CD4-positive, alpha-beta T cell (primary cell): Measurements from ENCODE around the gene PHRF1. TPM values are rescaled to one million over a fixed set of nuclear protein-coding genes. Genes with fewer than 3 reads are reported as not detected.

ENCODE experiments used
- ATAC-seq: fragments of 200-7000 bp; cut with Tn5 transposase; one replicate; pipeline ENCODE4 v1.10.0; 2022; ENCODE audit warnings: mild to moderate bottlenecking; ENCODE audit not compliant: poor library complexity
- CTCF ChIA-PET: fragments of 350-600 bp; sonication (Branson Sonifier 250); formaldehyde crosslinking; loops from one replicate; lab custom pipeline; 2021; ENCODE audit warnings: antibody characterized with exemption, inconsistent platforms; lab: Charles Lee
- POLR2A ChIA-PET: fragments of 350-600 bp; sonication (Branson Sonifier 250); formaldehyde crosslinking; loops from one replicate; lab custom pipeline; 2021; ENCODE audit warnings: antibody characterized with exemption, inconsistent platforms; lab: Charles Lee
- DNase-seq, 14 experiments: peaks; one replicate each; pipeline ENCODE4 v3.0.0-alpha.2; 2013 to 2020; ENCODE audit warnings: mixed read lengths in 2 of 14
- H3K27ac ChIP-seq, 2 donors: one replicate each; pipeline versions ENCODE4 v1.5.1 to v1.7.0; 2013; ENCODE audit warnings: low read length in 2 of 2, low read depth in 1 of 2, mild to moderate bottlenecking in 1 of 2
- H3K27me3 ChIP-seq, 2 experiments: 1 replicate in 1 of 2; 2 replicates in 1 of 2; pipeline versions ENCODE4 v1.6.1 to v1.7.0; 2013; ENCODE audit warnings: low read length in 2 of 2, control low read depth in 1 of 2, mild to moderate bottlenecking in 1 of 2, moderate library complexity in 1 of 2; ENCODE audit not compliant: insufficient read depth in 2 of 2, control insufficient read depth in 1 of 2
- H3K36me3 ChIP-seq: one replicate; pipeline ENCODE4 v1.6.1; 2013; ENCODE audit warnings: low read length, control low read depth; ENCODE audit not compliant: insufficient read depth
- H3K4me1 ChIP-seq: one replicate; pipeline ENCODE4 v1.6.1; 2013; ENCODE audit warnings: low read length, control low read depth; ENCODE audit not compliant: insufficient read depth
- H3K4me3 ChIP-seq: one replicate; pipeline ENCODE4 v1.5.1; 2013; ENCODE audit warnings: mild to moderate bottlenecking, low read length, moderate library complexity
- H3K9me3 ChIP-seq, 2 experiments: 1 replicate in 1 of 2; 2 replicates in 1 of 2; pipeline versions ENCODE4 v1.6.1 to v1.7.0; 2013; ENCODE audit warnings: low read length in 2 of 2, mild to moderate bottlenecking in 2 of 2, control low read depth in 1 of 2, moderate library complexity in 1 of 2; ENCODE audit not compliant: control insufficient read depth in 1 of 2, insufficient read depth in 1 of 2
- H3K27ac Mint-ChIP-seq: one replicate; pipeline ENCODE4 v1.8.0; 2020; ENCODE audit warnings: mixed read lengths
- H3K27me3 Mint-ChIP-seq: one replicate; pipeline ENCODE4 v1.8.0; 2021; ENCODE audit warnings: mixed read lengths
- H3K36me3 Mint-ChIP-seq: one replicate; pipeline ENCODE4 v1.8.0; 2021; ENCODE audit warnings: low read depth, mixed read lengths
- H3K4me1 Mint-ChIP-seq: one replicate; pipeline ENCODE4 v1.8.0; 2021; ENCODE audit warnings: low read depth, mixed read lengths
- H3K4me3 Mint-ChIP-seq: one replicate; pipeline ENCODE4 v1.8.0; 2020; ENCODE audit warnings: mild to moderate bottlenecking, mixed read lengths
- H3K9me3 Mint-ChIP-seq: one replicate; pipeline ENCODE4 v1.8.0; 2020; ENCODE audit warnings: mixed read lengths
- CTCF ChIP-seq: fragments of 200-600 bp; IDR thresholded peaks from one replicate; pipeline ENCODE4 v1.8.0; 2022; ENCODE audit warnings: antibody characterized with exemption, mild to moderate bottlenecking
- intact Hi-C, 2 experiments: fragments of 100-400 bp; cut with DNase I in 1 of 2; cut with micrococcal nuclease in 1 of 2; formaldehyde crosslinking; loops; one replicate each; pipeline versions ENCODE4 v1.15.1 to v1.9.0; 2023 to 2025; cut with DNase I, micrococcal nuclease
- total RNA-seq, 174 experiments: library from RNA in 2 of 174; stranded (reverse) in 2 of 174; gene quantifications; one replicate each; pipeline ENCODE4 v1.2.3 and lab custom pipeline; 2021 to 2026

PHRF1 gene
- total RNA-seq, 2 experiments from 2014 or later, result 37.1 to 37.6 TPM

- ChIA-PET POLR2A (interaction anchor here (1.5 to 2.1 kb wide), 5 partner anchors 9 to 370 kb away, joined by 4 to 25 read pairs (median 7); partner anchors contain the start of genes BET1L, RIC8A and TALDO1), CTCF (interaction anchor here (1.6 kb wide), 1 partner anchor 39 kb away, joined by 4 read pairs; the partner anchor contains the start of gene IRF7)
- DNase-seq (peak in 3 of 14 experiments; percentile 18 to 59 (median 36)), ATAC-seq (no peak)
- Histone ChIP-seq H3K9me3 (no peaks in the 10 kb centered on the region), H3K4me1 (peaks cover 62% of the 10 kb centered on the region), H3K27me3 (no peaks in the 10 kb centered on the region), H3K27ac (peak overlapping the region in 1 of 2 donors; percentile 64), H3K4me3 (peak overlapping the region; percentile 76), H3K36me3 (peaks cover 12% of the 10 kb centered on the region)
- peak overlapping the region; percentile 94 for H3K4me3 Mint-ChIP-seq
- intact Hi-C loops, result loop anchor here in 1 of 2 experiments (1.0 to 5.0 kb wide), 2 partner anchors 38 to 170 kb away; partner anchors contain the start of gene IRF7
- peak overlapping the region; percentile 87 for H3K27ac Mint-ChIP-seq
- H3K27me3 Mint-ChIP-seq, result peaks cover 4% of the 10 kb centered on the region
- no peak for TF ChIP-seq CTCF
- peaks cover 50% of the 10 kb centered on the region for H3K4me1 Mint-ChIP-seq
- H3K36me3 Mint-ChIP-seq, result peaks cover 22% of the 10 kb centered on the region
- no peaks in the 10 kb centered on the region for H3K9me3 Mint-ChIP-seq
Observed at GRCh38 chr11:576811-577610, 741 bp downstream of the PHRF1 start.

GRCh38 chr11:577611-577894 is 1.3 kb downstream of the PHRF1 start:
- Histone ChIP-seq H3K9me3 (no peaks in the 10 kb centered on the region), H3K36me3 (peaks cover 16% of the 10 kb centered on the region), H3K4me3 (peak overlapping the region; percentile 76), H3K27ac (no peak overlapping the region), H3K27me3 (no peaks in the 10 kb centered on the region), H3K4me1 (peaks cover 62% of the 10 kb centered on the region)
- Mint-ChIP-seq H3K4me1 (peaks cover 50% of the 10 kb centered on the region), H3K27ac (peak overlapping the region; percentile 87), H3K9me3 (no peaks in the 10 kb centered on the region), H3K27me3 (peaks cover 4% of the 10 kb centered on the region), H3K36me3 (peaks cover 26% of the 10 kb centered on the region), H3K4me3 (peak overlapping the region; percentile 94)
- intact Hi-C loops, result loop anchor here in 1 of 2 experiments (5.0 kb wide), 1 partner anchor 170 kb away; no protein-coding TSS in a partner anchor
- no peak for ATAC-seq
- DNase-seq, result peak in 1 of 14 experiments; percentile 19
- ChIA-PET POLR2A (interaction anchor here (0.6 to 2.0 kb wide), 4 partner anchors 9 to 370 kb away, joined by 3 to 7 read pairs (median 4); partner anchors contain the start of genes BET1L and RIC8A), CTCF (interaction anchor here (1.4 to 1.6 kb wide), 2 partner anchors 12 to 38 kb away, joined by 3 to 4 read pairs; partner anchors contain the start of gene IRF7)
- no peak for TF ChIP-seq CTCF

GRCh38 chr11:578276-579035 is 2.2 kb downstream of the PHRF1 start:
- Mint-ChIP-seq H3K9me3 (no peaks in the 10 kb centered on the region), H3K27ac (peak overlapping the region; percentile 87), H3K36me3 (peaks cover 27% of the 10 kb centered on the region), H3K4me3 (peak overlapping the region; percentile 94), H3K27me3 (peaks cover 4% of the 10 kb centered on the region), H3K4me1 (peaks cover 50% of the 10 kb centered on the region)
- ATAC-seq (no peak), DNase-seq (peak in 1 of 14 experiments; percentile 1)
- intact Hi-C loops, result loop anchor here in 1 of 2 experiments (5.0 kb wide), 1 partner anchor 171 kb away; no protein-coding TSS in a partner anchor
- no peak for TF ChIP-seq CTCF
- Histone ChIP-seq H3K27ac (no peak overlapping the region), H3K4me1 (peaks cover 62% of the 10 kb centered on the region), H3K36me3 (peaks cover 20% of the 10 kb centered on the region), H3K4me3 (no peak overlapping the region), H3K27me3 (no peaks in the 10 kb centered on the region), H3K9me3 (no peaks in the 10 kb centered on the region)
- POLR2A ChIA-PET, result interaction anchor here (0.6 to 2.0 kb wide), 6 partner anchors 9 to 371 kb away, joined by 3 to 9 read pairs (median 4); partner anchors contain the start of genes BET1L, RIC8A and TMEM80
- CTCF ChIA-PET, result interaction anchor here (1.4 kb wide), 1 partner anchor 13 kb away, joined by 3 read pairs; no protein-coding TSS in a partner anchor
